Fibroblast of lung (primary cell): ENCODE data around the gene HPS1.

Source experiments
- EZH2 ChIP-seq: IDR thresholded peaks from 2 replicates; pipeline ENCODE4 v1.5.1; 2012; ENCODE audit warnings: low read length, control low read depth, mild to moderate bottlenecking; ENCODE audit errors: missing control alignments
- TF ChIP-seq, protein P1 (sequence below), 2 donors: IDR thresholded peaks in 1 of 2; conservative IDR thresholded peaks in 1 of 2; 1 replicate in 1 of 2; 2 replicates in 1 of 2; pipeline ENCODE4 v1.5.1; 2011 to 2012; ENCODE audit warnings: low read length in 2 of 2, control low read depth in 1 of 2, inconsistent platforms in 1 of 2, low read depth in 1 of 2, mild to moderate bottlenecking in 1 of 2

GRCh38 chr10:98410135-98410743, 36.5 kb downstream of the HPS1 start:
- TF ChIP-seq, protein P1, sequence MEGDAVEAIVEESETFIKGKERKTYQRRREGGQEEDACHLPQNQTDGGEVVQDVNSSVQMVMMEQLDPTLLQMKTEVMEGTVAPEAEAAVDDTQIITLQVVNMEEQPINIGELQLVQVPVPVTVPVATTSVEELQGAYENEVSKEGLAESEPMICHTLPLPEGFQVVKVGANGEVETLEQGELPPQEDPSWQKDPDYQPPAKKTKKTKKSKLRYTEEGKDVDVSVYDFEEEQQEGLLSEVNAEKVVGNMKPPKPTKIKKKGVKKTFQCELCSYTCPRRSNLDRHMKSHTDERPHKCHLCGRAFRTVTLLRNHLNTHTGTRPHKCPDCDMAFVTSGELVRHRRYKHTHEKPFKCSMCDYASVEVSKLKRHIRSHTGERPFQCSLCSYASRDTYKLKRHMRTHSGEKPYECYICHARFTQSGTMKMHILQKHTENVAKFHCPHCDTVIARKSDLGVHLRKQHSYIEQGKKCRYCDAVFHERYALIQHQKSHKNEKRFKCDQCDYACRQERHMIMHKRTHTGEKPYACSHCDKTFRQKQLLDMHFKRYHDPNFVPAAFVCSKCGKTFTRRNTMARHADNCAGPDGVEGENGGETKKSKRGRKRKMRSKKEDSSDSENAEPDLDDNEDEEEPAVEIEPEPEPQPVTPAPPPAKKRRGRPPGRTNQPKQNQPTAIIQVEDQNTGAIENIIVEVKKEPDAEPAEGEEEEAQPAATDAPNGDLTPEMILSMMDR (conservative IDR thresholded peaks at IDR 0.05 in 1 of 2, IDR thresholded peaks at IDR 0.05 in 1 of 2; ENCODE audit: low read depth in 1 of 2, low read length in 2 of 2): no peak
- no peak for TF ChIP-seq EZH2
